AG04450 (cell line): Measurements from ENCODE around the gene ZCCHC14. TPM values are rescaled to one million over a fixed set of nuclear protein-coding genes. Genes with fewer than 3 reads are reported as not detected.

Experiments
- CTCF ChIA-PET: fragments of 300-600, 350-600 bp; formaldehyde crosslinking; extraction: SDS; loops from one replicate; lab custom pipeline; 2022; ENCODE audit warnings: antibody characterized with exemption, inconsistent platforms; lab: Charles Lee
- POLR2A ChIA-PET: fragments of 350-600 bp; formaldehyde crosslinking; extraction: SDS; loops from one replicate; lab custom pipeline; 2021; ENCODE audit warnings: antibody characterized with exemption, inconsistent platforms; lab: Yijun Ruan, JAX
- DNase-seq: peaks from one replicate; pipeline ENCODE4 v3.0.0-alpha.2; 2011; ENCODE audit warnings: low read depth, low spot score
- H3K27ac ChIP-seq: one replicate; pipeline ENCODE4 v1.5.1; 2012; ENCODE audit warnings: low read depth, low read length, control low read depth
- H3K27me3 ChIP-seq: one replicate; pipeline ENCODE4 v1.6.0; 2012; ENCODE audit warnings: low read length; ENCODE audit not compliant: control insufficient read depth, insufficient read depth
- H3K4me3 ChIP-seq: 2 replicates; pipeline ENCODE4 v1.5.1; 2011; ENCODE audit warnings: mild to moderate bottlenecking, low read depth, low read length, control low read depth
- H3K9me3 ChIP-seq: 2 replicates; pipeline ENCODE4 v1.5.1; 2012; ENCODE audit warnings: low read length; ENCODE audit not compliant: control insufficient read depth, insufficient read depth
- polyA plus RNA-seq: library from polyadenylated mRNA; depleted of rRNA; stranded (reverse); fragments of >200 nt; gene quantifications from 2 replicates; pipeline ENCODE4 v1.2.3, GENCODE V29; 2011
- TF ChIP-seq, protein P1 (sequence below): IDR thresholded peaks from 2 replicates; pipeline ENCODE4 v1.5.1; 2011; ENCODE audit warnings: low read depth, low read length, control low read depth, inconsistent platforms

Gene ZCCHC14
- polyA plus RNA-seq, 1 experiment = 6.2 TPM

DNA sequence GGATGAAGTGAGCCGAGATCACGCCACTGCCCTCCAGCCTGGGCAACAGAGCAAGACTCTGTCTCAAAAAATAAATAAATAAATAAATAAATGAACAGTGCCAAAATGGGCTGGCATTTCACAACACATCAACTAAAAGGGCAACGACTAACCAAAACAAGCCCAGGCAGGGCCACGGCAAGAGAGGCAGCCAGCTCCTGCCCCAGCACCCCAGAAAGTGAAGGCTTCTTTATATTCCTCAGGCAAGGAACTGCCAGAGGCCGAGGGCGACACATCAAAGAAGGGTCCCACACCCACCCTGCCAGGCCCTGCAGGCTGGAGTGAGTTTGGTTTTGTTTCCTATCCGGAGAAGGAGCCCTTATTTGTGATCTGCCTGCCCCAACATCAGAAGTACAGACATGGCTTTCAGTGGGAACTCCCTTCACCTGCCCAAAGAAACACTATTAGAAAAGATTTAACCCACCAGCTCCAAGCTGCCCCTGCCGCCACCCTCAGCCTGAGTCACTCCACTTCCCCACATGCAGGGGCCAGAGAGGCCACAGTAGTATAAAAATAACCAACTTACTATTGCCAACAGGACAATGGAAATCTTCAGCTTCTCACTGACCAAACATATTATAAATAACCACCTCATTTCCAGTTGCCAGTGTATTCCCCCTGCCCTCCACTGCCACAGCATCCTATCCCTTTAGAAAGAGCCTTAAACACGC is 117.2 kb downstream of the ZCCHC14 start:
- H3K27ac ChIP-seq = no peak overlapping the region
- TF ChIP-seq, protein P1, sequence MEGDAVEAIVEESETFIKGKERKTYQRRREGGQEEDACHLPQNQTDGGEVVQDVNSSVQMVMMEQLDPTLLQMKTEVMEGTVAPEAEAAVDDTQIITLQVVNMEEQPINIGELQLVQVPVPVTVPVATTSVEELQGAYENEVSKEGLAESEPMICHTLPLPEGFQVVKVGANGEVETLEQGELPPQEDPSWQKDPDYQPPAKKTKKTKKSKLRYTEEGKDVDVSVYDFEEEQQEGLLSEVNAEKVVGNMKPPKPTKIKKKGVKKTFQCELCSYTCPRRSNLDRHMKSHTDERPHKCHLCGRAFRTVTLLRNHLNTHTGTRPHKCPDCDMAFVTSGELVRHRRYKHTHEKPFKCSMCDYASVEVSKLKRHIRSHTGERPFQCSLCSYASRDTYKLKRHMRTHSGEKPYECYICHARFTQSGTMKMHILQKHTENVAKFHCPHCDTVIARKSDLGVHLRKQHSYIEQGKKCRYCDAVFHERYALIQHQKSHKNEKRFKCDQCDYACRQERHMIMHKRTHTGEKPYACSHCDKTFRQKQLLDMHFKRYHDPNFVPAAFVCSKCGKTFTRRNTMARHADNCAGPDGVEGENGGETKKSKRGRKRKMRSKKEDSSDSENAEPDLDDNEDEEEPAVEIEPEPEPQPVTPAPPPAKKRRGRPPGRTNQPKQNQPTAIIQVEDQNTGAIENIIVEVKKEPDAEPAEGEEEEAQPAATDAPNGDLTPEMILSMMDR = no peak
- CTCF ChIA-PET = no interaction called here

DNA sequence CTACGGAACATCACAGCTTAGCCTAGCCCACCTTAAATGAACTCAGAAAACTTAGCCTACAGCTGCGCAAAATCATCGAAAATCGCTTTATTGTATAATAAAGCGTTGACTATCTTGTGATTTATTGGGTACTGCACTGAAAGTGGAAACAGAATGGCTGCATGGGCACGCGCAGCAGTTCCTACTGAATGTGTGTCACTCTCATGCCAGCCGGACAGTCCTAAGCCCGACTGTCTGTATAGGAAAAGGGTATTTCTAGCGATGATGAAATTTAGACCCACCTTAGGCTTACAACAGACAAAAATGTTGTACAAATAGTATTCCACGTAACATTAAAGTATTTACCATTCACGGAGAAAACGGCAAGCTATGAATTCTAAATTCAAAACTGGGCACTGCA is 118.5 kb downstream of the ZCCHC14 start:
- Histone ChIP-seq H3K27ac (no peak overlapping the region), H3K4me3 (no peak overlapping the region), H3K27me3 (no peaks in the 10 kb centered on the region), H3K9me3 (no peaks in the 10 kb centered on the region)
- TF ChIP-seq, protein P1 = no peak
- ChIA-PET CTCF (interaction anchor here (0.6 kb wide), 1 partner anchor 58 kb away, joined by 3 read pairs; no protein-coding TSS in a partner anchor), POLR2A (no interaction called here)
- no peak for DNase-seq

More for the DNA sequence above, 117.2 kb downstream of the ZCCHC14 start:
- no peaks in the 10 kb centered on the region for H3K9me3 ChIP-seq
- DNase-seq = no peak
- H3K4me3 ChIP-seq = no peak overlapping the region
- POLR2A ChIA-PET = interaction anchor here (1.0 kb wide), 1 partner anchor 12 kb away, joined by 5 read pairs; no protein-coding TSS in a partner anchor
- no peaks in the 10 kb centered on the region for H3K27me3 ChIP-seq

DNA sequence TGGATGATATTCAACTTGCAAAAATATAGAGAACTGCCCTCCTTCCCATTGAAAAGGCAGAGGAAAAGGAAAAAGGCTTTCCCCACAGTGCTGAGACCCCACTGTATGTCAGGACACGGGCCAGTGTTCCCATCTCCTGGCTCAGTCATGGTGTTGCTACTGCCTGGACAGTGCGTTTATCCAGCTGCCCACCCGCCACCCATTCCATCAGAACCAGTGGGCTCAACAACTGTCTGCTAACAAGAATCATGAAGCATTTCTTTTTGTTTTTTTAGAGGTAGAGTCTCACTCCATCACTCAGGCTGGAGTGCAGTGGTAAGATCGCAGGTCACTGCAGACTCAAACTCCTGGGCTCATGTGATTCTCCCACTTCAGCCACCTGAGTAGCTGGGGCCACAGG is 120.5 kb downstream of the ZCCHC14 start:
- no peaks in the 10 kb centered on the region for H3K27me3 ChIP-seq
- CTCF ChIA-PET = no interaction called here
- POLR2A ChIA-PET = no interaction called here
- no peaks in the 10 kb centered on the region for H3K9me3 ChIP-seq
- TF ChIP-seq, protein P1 = no peak
- no peak overlapping the region for H3K27ac ChIP-seq
- no peak overlapping the region for H3K4me3 ChIP-seq
- no peak for DNase-seq

DNA sequence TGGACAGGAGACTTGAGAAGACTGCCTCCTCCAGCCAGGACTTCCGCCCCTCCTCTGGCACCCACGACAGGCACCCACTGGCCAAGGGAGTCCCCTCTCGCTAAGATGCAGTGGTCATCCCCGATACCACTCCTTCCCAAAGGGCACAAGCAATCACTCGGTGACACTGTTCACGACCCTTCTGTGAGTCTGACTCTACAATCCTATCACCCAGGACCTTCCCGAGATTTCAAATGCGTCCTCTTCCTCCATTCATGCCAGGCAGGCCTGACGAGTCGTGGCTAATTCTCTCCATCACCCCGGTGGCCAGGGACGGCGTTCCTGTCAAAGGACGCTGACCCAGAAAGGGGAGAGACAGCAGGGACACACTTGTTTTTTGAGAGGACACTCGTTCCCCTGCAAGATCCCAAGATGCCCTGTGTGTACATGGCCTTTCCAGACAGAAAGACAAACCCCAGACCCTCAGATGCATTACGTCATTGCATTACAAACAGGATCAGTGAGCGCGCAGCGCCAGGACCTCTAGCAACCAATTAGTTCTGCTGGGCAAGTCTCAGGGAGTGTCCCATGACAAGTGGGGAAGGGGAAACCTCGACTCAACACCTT is 121.5 kb downstream of the ZCCHC14 start:
- Histone ChIP-seq H3K4me3 (no peak overlapping the region), H3K9me3 (no peaks in the 10 kb centered on the region), H3K27ac (no peak overlapping the region), H3K27me3 (no peaks in the 10 kb centered on the region)
- ChIA-PET POLR2A (no interaction called here), CTCF (no interaction called here)
- no peak for DNase-seq
- TF ChIP-seq, protein P1 = no peak
